Fibroblast of lung (primary cell): ENCODE data around the gene MCTP2.

ENCODE experiments used
- CTCF ChIP-seq, 2 donors: IDR thresholded peaks in 1 of 2; conservative IDR thresholded peaks in 1 of 2; 1 replicate in 1 of 2; 2 replicates in 1 of 2; pipeline ENCODE4 v1.5.1; 2011 to 2012; ENCODE audit warnings: low read length in 2 of 2, control low read depth in 1 of 2, inconsistent platforms in 1 of 2, low read depth in 1 of 2, mild to moderate bottlenecking in 1 of 2
- EZH2 ChIP-seq: IDR thresholded peaks from 2 replicates; pipeline ENCODE4 v1.5.1; 2012; ENCODE audit warnings: low read length, control low read depth, mild to moderate bottlenecking; ENCODE audit errors: missing control alignments

- no peak for TF ChIP-seq CTCF (conservative IDR thresholded peaks at IDR 0.05 in 1 of 2, IDR thresholded peaks at IDR 0.05 in 1 of 2; ENCODE audit: low read depth in 1 of 2, low read length in 2 of 2)
- no peak for TF ChIP-seq EZH2
These were observed 179.9 kb downstream of the MCTP2 start for GRCh38 chr15:94411285-94411684.
